Gastroesophageal sphincter (tissue), 4 donors: Measurements from ENCODE around the gene PAK2. TPM values are rescaled to one million over a fixed set of nuclear protein-coding genes. Genes with fewer than 3 reads are reported as not detected.

ENCODE experiments used
- ATAC-seq: fragments of 150-250 bp; one replicate; pipeline ENCODE4 v1.9.1; 2016; ENCODE audit warnings: mild to moderate bottlenecking, moderate library complexity
- H3K27ac ChIP-seq, 4 donors: fragments of 200-600 bp; sonication (generic) in 3 of 4; 1 replicate in 3 of 4; 2 replicates in 1 of 4; pipeline ENCODE4 v1.5.1; 2016 to 2019
- H3K27me3 ChIP-seq: fragments of 200-600 bp; sonication (generic); one replicate; pipeline ENCODE4 v1.5.1; 2019
- H3K36me3 ChIP-seq, 2 donors: fragments of 200-600 bp; sonication (generic); one replicate each; pipeline ENCODE4 v1.5.1; 2019; ENCODE audit warnings: control low read depth in 1 of 2
- H3K4me1 ChIP-seq, 3 donors: fragments of 200-600 bp; sonication (generic); 1 replicate in 2 of 3; 2 replicates in 1 of 3; pipeline ENCODE4 v1.5.1; 2016 to 2019; ENCODE audit warnings: control low read depth in 2 of 3
- H3K4me3 ChIP-seq, 2 donors: fragments of 200-600 bp; sonication (generic); one replicate each; pipeline ENCODE4 v1.5.1; 2019; ENCODE audit warnings: mild to moderate bottlenecking in 1 of 2, moderate library complexity in 1 of 2
- H3K9me3 ChIP-seq, 3 donors: fragments of 200-600 bp; sonication (generic); one replicate each; pipeline ENCODE4 v1.5.1; 2017 to 2019; ENCODE audit warnings: control low read depth in 2 of 3
- CTCF ChIP-seq, 4 experiments: fragments of 200-600 bp in 2 of 4; fragments of 450-650 bp in 2 of 4; sonication (generic) in 1 of 4; IDR thresholded peaks; one replicate each; pipeline ENCODE4 v1.5.1; 2017 to 2019; ENCODE audit warnings: antibody characterized with exemption in 4 of 4, mild to moderate bottlenecking in 2 of 4, moderate library complexity in 2 of 4
- EP300 ChIP-seq: sonication (generic); formaldehyde crosslinking; IDR thresholded peaks from one replicate; pipeline ENCODE4 v1.6.1; 2017; ENCODE audit warnings: antibody characterized with exemption, mild to moderate bottlenecking
- POLR2A ChIP-seq, 2 donors: fragments of 450-650 bp; IDR thresholded peaks; one replicate each; pipeline ENCODE4 v1.6.1; 2017; ENCODE audit warnings: antibody characterized with exemption in 2 of 2, mild to moderate bottlenecking in 2 of 2, moderate library complexity in 1 of 2
- POLR2AphosphoS5 ChIP-seq: sonication (generic); formaldehyde crosslinking; IDR thresholded peaks from one replicate; pipeline ENCODE4 v1.6.1; 2017; ENCODE audit warnings: antibody characterized with exemption
- WGBS, 2 donors: methylation state at CpG; one replicate each; pipeline ENCODE4 v1.1.5; 2018; ENCODE audit warnings: low coverage in 1 of 2; 5-methylcytosine and 5-hydroxymethylcytosine counted together
- total RNA-seq, 4 donors: library from RNA; depleted of rRNA; stranded (reverse); fragments of >200 nt; gene quantifications; one replicate each; pipeline ENCODE4 v1.1.0, GENCODE V29; 2016

The PAK2 gene
- total RNA-seq, 4 donors from 2014 or later: 46.5 to 69.5 (median 61.8) TPM

DNA sequence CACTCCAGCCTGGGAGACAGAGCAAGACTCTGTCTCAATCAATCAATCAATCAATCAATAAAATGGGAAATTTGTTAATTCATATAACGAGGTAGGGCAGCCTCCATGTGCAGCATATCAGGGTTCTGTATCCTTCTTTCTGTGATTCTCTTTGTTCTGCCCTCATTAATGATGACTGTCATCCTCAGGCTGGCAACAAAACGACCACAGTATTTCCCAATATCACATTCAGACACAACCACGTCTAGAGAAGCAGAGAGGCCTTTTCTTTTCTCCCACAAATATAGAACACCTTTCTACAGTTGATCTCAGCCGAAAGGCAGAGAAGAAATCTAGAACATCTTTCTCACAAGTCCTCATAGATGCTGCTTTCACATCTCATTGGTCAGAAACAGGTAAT, 38.9 kb upstream of the PAK2 start:
- no peaks in the 10 kb centered on the region for H3K27me3 ChIP-seq
- ATAC-seq: no peak

GRCh38 chr3:196706327-196706726, 33.3 kb upstream of the PAK2 start:
- no peaks in the 10 kb centered on the region for H3K27me3 ChIP-seq
- ATAC-seq: no peak
- peaks cover 0 to 8% (median 3%) of the 10 kb centered on the region in 3 donors for H3K4me1 ChIP-seq
- no peaks in the 10 kb centered on the region for H3K36me3 ChIP-seq
- no peaks in the 10 kb centered on the region for H3K9me3 ChIP-seq
- 79 to 83% methylated on average over 5 of the region's 5 CpGs for WGBS, 2 donors
- no peak overlapping the region for H3K27ac ChIP-seq
- TF ChIP-seq POLR2AphosphoS5 (no peak), CTCF (IDR thresholded peaks at IDR 0.05) (no peak), EP300 (no peak), POLR2A (IDR thresholded peaks at IDR 0.05) (no peak)
- H3K4me3 ChIP-seq: no peak overlapping the region

More for the DNA sequence above, 38.9 kb upstream of the PAK2 start:
- no peaks in the 10 kb centered on the region for H3K36me3 ChIP-seq
- no peaks in the 10 kb centered on the region for H3K4me1 ChIP-seq
- 82 to 83% methylated on average over 2 to 4 of the region's 4 CpGs for WGBS, 2 donors
- H3K27ac ChIP-seq: no peak overlapping the region
- TF ChIP-seq CTCF (IDR thresholded peaks at IDR 0.05) (no peak), POLR2AphosphoS5 (no peak), POLR2A (IDR thresholded peaks at IDR 0.05) (no peak), EP300 (no peak)
- no peak overlapping the region for H3K4me3 ChIP-seq
- H3K9me3 ChIP-seq: no peaks in the 10 kb centered on the region

DNA sequence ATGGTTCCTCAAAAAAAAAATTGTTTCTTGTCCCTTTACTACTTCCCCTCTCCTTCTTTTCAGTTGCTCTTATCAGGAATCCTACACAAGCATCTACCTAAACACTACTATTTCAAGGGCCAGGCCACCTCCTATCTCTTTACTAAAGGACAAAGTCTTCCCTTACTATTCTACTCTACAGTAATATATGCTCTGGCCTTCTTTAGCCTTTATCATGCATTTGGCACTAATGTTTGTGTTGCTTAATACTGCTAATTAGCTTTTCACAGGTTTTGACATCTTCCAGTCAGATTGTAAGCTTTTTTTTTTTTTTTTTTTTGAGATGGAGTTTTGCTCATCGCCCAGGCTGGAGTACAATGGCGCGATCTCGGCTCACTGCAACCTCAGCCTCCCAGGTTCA, 32.9 kb upstream of the PAK2 start:
- WGBS, 2 donors: 100% methylated on average over 3 of the region's 4 CpGs; no CpG with 5 or more reads in 1 of the 2 donors
- Histone ChIP-seq H3K36me3 (no peaks in the 10 kb centered on the region), H3K9me3 (no peaks in the 10 kb centered on the region), H3K4me1 (peaks cover 0 to 12% (median 4%) of the 10 kb centered on the region in 3 donors), H3K27ac (no peak overlapping the region), H3K4me3 (no peak overlapping the region), H3K27me3 (no peaks in the 10 kb centered on the region)
- no peak for TF ChIP-seq POLR2AphosphoS5
- no peak for TF ChIP-seq EP300
- no peak for TF ChIP-seq POLR2A (IDR thresholded peaks at IDR 0.05)
- no peak for TF ChIP-seq CTCF (IDR thresholded peaks at IDR 0.05)
- no peak for ATAC-seq

- no peak for ATAC-seq
- TF ChIP-seq POLR2AphosphoS5: no peak
- TF ChIP-seq EP300: no peak
- no peak for TF ChIP-seq POLR2A (IDR thresholded peaks at IDR 0.05)
- TF ChIP-seq CTCF (IDR thresholded peaks at IDR 0.05): no peak
- no peaks in the 10 kb centered on the region for H3K36me3 ChIP-seq
- no peaks in the 10 kb centered on the region for H3K27me3 ChIP-seq
- no peaks in the 10 kb centered on the region for H3K9me3 ChIP-seq
- 89 to 95% methylated on average over 6 to 8 of the region's 8 CpGs for WGBS, 2 donors
- no peak overlapping the region for H3K4me3 ChIP-seq
- no peak overlapping the region for H3K27ac ChIP-seq
- H3K4me1 ChIP-seq: peaks cover 0 to 12% (median 4%) of the 10 kb centered on the region in 3 donors
Observed at GRCh38 chr3:196707566-196707965, 32.1 kb upstream of the PAK2 start.

DNA sequence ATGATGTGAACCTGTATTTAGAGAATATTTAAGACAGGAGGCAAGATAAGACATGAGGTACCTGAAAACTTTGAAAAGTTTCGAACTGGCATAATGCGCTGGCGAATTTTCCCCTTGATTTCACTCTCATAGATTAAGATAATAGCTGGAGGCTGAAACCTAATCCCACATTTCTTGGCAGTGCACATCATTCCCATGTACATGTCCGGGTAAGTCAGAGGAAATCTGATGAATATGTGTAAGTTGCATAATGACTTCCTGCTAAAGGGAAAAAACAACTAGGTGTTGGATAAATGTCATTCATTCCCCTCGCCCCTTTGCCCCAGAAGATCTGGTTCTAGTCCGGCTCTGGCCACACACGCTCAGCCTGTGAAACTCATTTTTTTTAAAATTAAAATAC, 31.2 kb upstream of the PAK2 start:
- no peaks in the 10 kb centered on the region for H3K36me3 ChIP-seq
- no peaks in the 10 kb centered on the region for H3K9me3 ChIP-seq
- WGBS, 2 donors: 82 to 88% methylated on average over 7 of the region's 7 CpGs
- no peaks in the 10 kb centered on the region for H3K27me3 ChIP-seq
- no peak overlapping the region for H3K27ac ChIP-seq
- TF ChIP-seq CTCF (IDR thresholded peaks at IDR 0.05) (no peak), EP300 (no peak), POLR2A (IDR thresholded peaks at IDR 0.05) (no peak), POLR2AphosphoS5 (no peak)
- H3K4me1 ChIP-seq: peaks cover 0 to 20% (median 9%) of the 10 kb centered on the region in 3 donors
- no peak overlapping the region for H3K4me3 ChIP-seq
- ATAC-seq: no peak
